MCF 10A (cell line): ENCODE data around the gene NKG7. TPM values are rescaled to one million over a fixed set of nuclear protein-coding genes. Genes with fewer than 3 reads are reported as not detected.
A peak's percentile ranks its signal among the peaks of the same experiment; 100 is the strongest.
"Not testable (repeated sequence)": the region's sequence is repeated elsewhere in the genome, so short reads cannot be mapped to it uniquely, and the experiment has no call there.

ENCODE experiments used
- Bru-seq: library from RNA; stranded (reverse); fragments of 400-500 nt; gene quantifications from one replicate; lab custom pipeline; 2021; lab: Mats Ljungman, UMichigan
- BruChase-seq, 2 experiments: library from RNA; stranded (reverse); fragments of 400-500 nt; gene quantifications; one replicate each; lab custom pipeline; 2021; lab: Mats Ljungman, UMichigan
- BruUV-seq: library from RNA; stranded (reverse); fragments of 400-500 nt; replicated peaks from 2 replicates; lab custom pipeline; 2021; lab: Mats Ljungman, UMichigan
- CTCF ChIA-PET: fragments of 300-600 bp; sonication (Branson Sonifier 250); formaldehyde crosslinking; extraction: SDS; loops from one replicate; lab custom pipeline; 2021; ENCODE audit warnings: antibody characterized with exemption, inconsistent platforms; lab: Yijun Ruan, JAX
- POLR2A ChIA-PET: fragments of 300-600, 350-650 bp; sonication (Branson Sonifier 250); formaldehyde crosslinking; extraction: SDS; loops from one replicate; lab custom pipeline; 2020; ENCODE audit warnings: antibody characterized with exemption, inconsistent platforms; lab: Yijun Ruan, JAX
- DNase-seq: peaks from one replicate; pipeline ENCODE4 v3.0.0-alpha.2; 2018; ENCODE audit not compliant: unreplicated experiment
- H3K27ac Mint-ChIP-seq: one replicate; pipeline ENCODE4 v1.8.0; 2022; ENCODE audit warnings: mild to moderate bottlenecking, low read depth, mixed read lengths; ENCODE audit not compliant: unreplicated experiment
- H3K27me3 Mint-ChIP-seq: one replicate; pipeline ENCODE4 v1.8.0; 2022; ENCODE audit warnings: mixed read lengths; ENCODE audit not compliant: insufficient read depth, unreplicated experiment
- H3K36me3 Mint-ChIP-seq: one replicate; pipeline ENCODE4 v1.8.0; 2022; ENCODE audit warnings: mild to moderate bottlenecking, moderate library complexity, mixed read lengths; ENCODE audit not compliant: insufficient read depth, unreplicated experiment
- H3K4me1 Mint-ChIP-seq: one replicate; pipeline ENCODE4 v1.8.0; 2022; ENCODE audit warnings: mixed read lengths; ENCODE audit not compliant: insufficient read depth, unreplicated experiment
- H3K4me3 Mint-ChIP-seq: one replicate; pipeline ENCODE4 v1.8.0; 2022; ENCODE audit warnings: mild to moderate bottlenecking, moderate library complexity, mixed read lengths; ENCODE audit not compliant: unreplicated experiment
- H3K9me3 Mint-ChIP-seq: one replicate; pipeline ENCODE4 v1.8.0; 2022; ENCODE audit warnings: mixed read lengths; ENCODE audit not compliant: unreplicated experiment
- CTCF ChIP-seq: fragments of 200-600 bp; IDR thresholded peaks from one replicate; pipeline ENCODE4 v1.8.0; 2022; ENCODE audit warnings: antibody characterized with exemption, mild to moderate bottlenecking; ENCODE audit not compliant: unreplicated experiment
- intact Hi-C: fragments of 100-400 bp; cut with micrococcal nuclease; formaldehyde crosslinking; loops from 2 replicates; pipeline ENCODE4 v1.14.1; 2022
- long read RNA-seq: library from polyadenylated mRNA; stranded (forward); transcript quantifications from one replicate; pipeline ENCODE4 v2.0.0, GENCODE V29; 2022
- total RNA-seq: library from RNA; stranded (reverse); gene quantifications from 2 replicates; pipeline ENCODE4 v1.2.3, GENCODE V29; 2022

NKG7 gene
- not detected in 2 replicates for total RNA-seq
- Bru-seq, nascent RNA, result not detected
- not detected for BruChase-seq, experiment 1, labeled RNA remaining after a 6-hour chase
- not detected for BruChase-seq, experiment 2, labeled RNA remaining after a 2-hour chase
- long read RNA-seq, result 0 reads

- Mint-ChIP-seq H3K36me3 (no peaks in the 10 kb centered on the region), H3K27me3 (no peaks in the 10 kb centered on the region), H3K9me3 (no peaks in the 10 kb centered on the region), H3K4me1 (no peaks in the 10 kb centered on the region), H3K4me3 (no peak within 1 kb of the TSS), H3K27ac (no peak within 1 kb of the TSS)
- intact Hi-C loops, result no loop called here
- CTCF ChIA-PET, result interaction anchor here (0.5 to 0.9 kb wide), 3 partner anchors 9 to 26 kb away, joined by 3 read pairs; no protein-coding TSS in a partner anchor
- POLR2A ChIA-PET, result no interaction called here
- BruUV-seq, result no TSS peak
- DNase-seq, result no peak
- no peak for TF ChIP-seq CTCF
Measured at GRCh38 chr19:51372649-51373504, at the start of gene NKG7. TSS of gene NKG7 (minus strand) at chr19:51372654. CDS start at chr19:51372535, 119 bp downstream.

- Mint-ChIP-seq H3K9me3 (no peaks in the 10 kb centered on the region), H3K36me3 (no peaks in the 10 kb centered on the region), H3K27me3 (no peaks in the 10 kb centered on the region), H3K4me1 (no peaks in the 10 kb centered on the region), H3K27ac (no peak overlapping the region), H3K4me3 (no peak overlapping the region)
- no TSS peak for BruUV-seq
- TF ChIP-seq CTCF, result peak; percentile 95
- ChIA-PET POLR2A (no interaction called here), CTCF (interaction anchor here (0.6 to 2.6 kb wide), 14 partner anchors 12 to 356 kb away, joined by 3 to 11 read pairs (median 4); no protein-coding TSS in a partner anchor)
- intact Hi-C loops, result loop anchor here (5.0 kb wide), 1 partner anchor 235 kb away; no protein-coding TSS in a partner anchor
- peak; percentile 80 for DNase-seq
Measured at GRCh38 chr19:51422053-51422448, 49.6 kb upstream of the NKG7 start.

- ChIA-PET POLR2A (no interaction called here), CTCF (interaction anchor here (0.6 to 2.6 kb wide), 21 partner anchors 12 to 356 kb away, joined by 3 to 11 read pairs (median 4); no protein-coding TSS in a partner anchor)
- H3K9me3 Mint-ChIP-seq, result no peaks in the 10 kb centered on the region
- H3K4me3 Mint-ChIP-seq, result no peak overlapping the region
- no peaks in the 10 kb centered on the region for H3K36me3 Mint-ChIP-seq
- BruUV-seq, result no TSS peak
- no peaks in the 10 kb centered on the region for H3K4me1 Mint-ChIP-seq
- H3K27ac Mint-ChIP-seq, result no peak overlapping the region
- no peaks in the 10 kb centered on the region for H3K27me3 Mint-ChIP-seq
- intact Hi-C loops, result loop anchor here (5.0 kb wide), 1 partner anchor 236 kb away; no protein-coding TSS in a partner anchor
- no peak for TF ChIP-seq CTCF
- no peak for DNase-seq
Measured at GRCh38 chr19:51421229-51422052, 49.0 kb upstream of the NKG7 start.

- H3K4me1 Mint-ChIP-seq, H3K36me3 Mint-ChIP-seq, H3K9me3 Mint-ChIP-seq, H3K4me3 Mint-ChIP-seq, POLR2A ChIA-PET, H3K27me3 Mint-ChIP-seq, BruUV-seq, H3K27ac Mint-ChIP-seq, DNase-seq: not testable (repeated sequence)
- CTCF ChIA-PET, result interaction anchor here (0.6 to 2.6 kb wide), 13 partner anchors 12 to 956 kb away, joined by 3 to 11 read pairs (median 5); no protein-coding TSS in a partner anchor
- intact Hi-C loops, result loop anchor here (5.0 kb wide), 1 partner anchor 237 kb away; no protein-coding TSS in a partner anchor
Measured at GRCh38 chr19:51420511-51420910, 48.1 kb upstream of the NKG7 start.
